SU-DHL-6 (cell line): ENCODE measurements around the gene MARCHF3.
"Not testable (repeated sequence)": the region's sequence is repeated elsewhere in the genome, so short reads cannot be mapped to it uniquely, and the experiment has no call there.

Experiments
- H2AFZ ChIP-seq: fragments of 200-600 bp; sonication (generic); 2 replicates; pipeline ENCODE4 v1.6.1; 2014; ENCODE audit warnings: low read depth, mild to moderate bottlenecking, moderate library complexity, mixed read lengths, antibody characterized with exemption, low read length; ENCODE audit not compliant: severe bottlenecking
- H3F3A ChIP-seq: fragments of 200-600 bp; shearing (Covaris generic); 2 replicates; pipeline ENCODE4 v1.6.0; 2016; ENCODE audit warnings: antibody characterized with exemption, mild to moderate bottlenecking; ENCODE audit not compliant: insufficient read depth
- H3K27ac ChIP-seq: fragments of 200-600 bp; sonication (generic); 2 replicates; pipeline ENCODE4 v1.5.1; 2016; ENCODE audit warnings: low read depth, mild to moderate bottlenecking, low read length, moderate library complexity, mixed read lengths
- H3K27me3 ChIP-seq: fragments of 200-600 bp; sonication (generic), shearing (Covaris generic); 2 replicates; pipeline ENCODE4 v1.6.0; 2014; ENCODE audit warnings: mild to moderate bottlenecking, low read length
- H3K36me3 ChIP-seq: fragments of 200-600 bp; sonication (generic); 2 replicates; pipeline ENCODE4 v1.6.1; 2014; ENCODE audit warnings: mild to moderate bottlenecking, low read length, mixed read lengths
- H3K4me2 ChIP-seq: fragments of 300-600, 200-600 bp; shearing (Covaris generic), sonication (generic); 2 replicates; pipeline ENCODE4 v1.6.0; 2014; ENCODE audit warnings: low read length, low read depth, mild to moderate bottlenecking; ENCODE audit not compliant: poor library complexity, severe bottlenecking
- H3K4me3 ChIP-seq: fragments of 200-600 bp; sonication (generic); 2 replicates; pipeline ENCODE4 v1.5.1; 2014; ENCODE audit warnings: antibody characterized with exemption, low read length, mild to moderate bottlenecking, mixed read lengths; ENCODE audit not compliant: insufficient read depth, poor library complexity, severe bottlenecking
- H3K79me2 ChIP-seq: fragments of 200-600 bp; sonication (generic); 2 replicates; pipeline ENCODE4 v1.6.1; 2014; ENCODE audit warnings: mild to moderate bottlenecking, low read length, moderate library complexity; ENCODE audit not compliant: insufficient read depth
- H3K9ac ChIP-seq: fragments of 200-600 bp; sonication (generic); 2 replicates; pipeline ENCODE4 v1.7.0; 2014; ENCODE audit warnings: mild to moderate bottlenecking, low read length
- H3K9me2 ChIP-seq: fragments of 200-600 bp; sonication (generic); replicated peaks from 2 replicates; pipeline ENCODE4 v1.6.1; 2014; ENCODE audit warnings: low read length; ENCODE audit not compliant: insufficient read depth
- H3K9me3 ChIP-seq: fragments of 200-600 bp; sonication (generic); 2 replicates; pipeline ENCODE4 v1.6.1; 2014; ENCODE audit warnings: low read length, mixed read lengths; ENCODE audit not compliant: insufficient read depth
- H4K20me1 ChIP-seq: fragments of 200-600 bp; sonication (generic); 2 replicates; pipeline ENCODE4 v1.6.1; 2014; ENCODE audit warnings: low read depth, mild to moderate bottlenecking, antibody characterized with exemption, low read length, moderate library complexity, mixed read lengths
- EZH2phosphoT487 ChIP-seq: fragments of 200-600 bp; sonication (generic), shearing (Covaris generic); conservative IDR thresholded peaks from 2 replicates; pipeline ENCODE4 v1.6.1; 2018; ENCODE audit warnings: mild to moderate bottlenecking, antibody characterized with exemption, low read length, moderate library complexity, mixed read lengths
- TF ChIP-seq, protein P1 (sequence below): fragments of 200-600 bp; sonication (generic); IDR thresholded peaks from one replicate; pipeline ENCODE4 v1.5.1; 2017; ENCODE audit warnings: antibody characterized with exemption, mild to moderate bottlenecking, low read length, moderate library complexity; ENCODE audit not compliant: insufficient read depth, poor library complexity, severe bottlenecking

The MARCHF3 gene

GRCh38 chr5:127006744-127007143, 23.6 kb downstream of the MARCHF3 start:
- Histone ChIP-seq H3K9me3 (no peaks in the 10 kb centered on the region), H3K27ac (no peak overlapping the region), H3F3A (no peaks in the 10 kb centered on the region), H3K9ac (no peak overlapping the region), H3K79me2 (no peaks in the 10 kb centered on the region), H4K20me1 (0 out of 2 replicates have a peak, but pooled peaks cover 2% of the 10 kb centered on the region), H3K9me2 (no peaks in the 10 kb centered on the region), H3K27me3 (no peaks in the 10 kb centered on the region), H3K4me2 (no peak overlapping the region), H2AFZ (no peak overlapping the region), H3K4me3 (no peak overlapping the region), H3K36me3 (no peaks in the 10 kb centered on the region)
- TF ChIP-seq EZH2phosphoT487, result no peak
- TF ChIP-seq, protein P1, sequence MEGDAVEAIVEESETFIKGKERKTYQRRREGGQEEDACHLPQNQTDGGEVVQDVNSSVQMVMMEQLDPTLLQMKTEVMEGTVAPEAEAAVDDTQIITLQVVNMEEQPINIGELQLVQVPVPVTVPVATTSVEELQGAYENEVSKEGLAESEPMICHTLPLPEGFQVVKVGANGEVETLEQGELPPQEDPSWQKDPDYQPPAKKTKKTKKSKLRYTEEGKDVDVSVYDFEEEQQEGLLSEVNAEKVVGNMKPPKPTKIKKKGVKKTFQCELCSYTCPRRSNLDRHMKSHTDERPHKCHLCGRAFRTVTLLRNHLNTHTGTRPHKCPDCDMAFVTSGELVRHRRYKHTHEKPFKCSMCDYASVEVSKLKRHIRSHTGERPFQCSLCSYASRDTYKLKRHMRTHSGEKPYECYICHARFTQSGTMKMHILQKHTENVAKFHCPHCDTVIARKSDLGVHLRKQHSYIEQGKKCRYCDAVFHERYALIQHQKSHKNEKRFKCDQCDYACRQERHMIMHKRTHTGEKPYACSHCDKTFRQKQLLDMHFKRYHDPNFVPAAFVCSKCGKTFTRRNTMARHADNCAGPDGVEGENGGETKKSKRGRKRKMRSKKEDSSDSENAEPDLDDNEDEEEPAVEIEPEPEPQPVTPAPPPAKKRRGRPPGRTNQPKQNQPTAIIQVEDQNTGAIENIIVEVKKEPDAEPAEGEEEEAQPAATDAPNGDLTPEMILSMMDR, result no peak

DNA sequence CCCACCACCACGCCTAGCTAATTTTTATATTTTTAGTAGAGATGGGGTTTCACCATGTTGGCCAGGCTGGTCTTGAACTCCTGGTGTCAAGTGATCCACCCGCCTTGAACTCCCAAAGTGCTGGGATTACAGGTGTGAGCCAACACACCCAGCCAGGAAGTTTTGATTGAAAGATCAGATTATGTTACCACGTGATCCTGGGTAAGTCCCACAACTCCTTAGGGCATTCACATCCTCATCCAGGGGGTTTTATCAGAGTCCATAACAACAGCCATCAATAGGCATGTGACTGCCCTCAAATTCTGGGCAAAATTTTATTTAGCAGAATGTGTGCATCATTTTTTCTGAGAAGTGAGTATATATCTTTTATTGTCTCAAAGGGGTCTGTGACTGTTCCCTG, 25.1 kb downstream of the MARCHF3 start:
- not testable (repeated sequence) for H3K9ac ChIP-seq, H3K9me3 ChIP-seq, H3K79me2 ChIP-seq, H3K4me3 ChIP-seq, H3K27ac ChIP-seq, H3K9me2 ChIP-seq, H3K4me2 ChIP-seq, H3K36me3 ChIP-seq, H4K20me1 ChIP-seq, H3F3A ChIP-seq, H2AFZ ChIP-seq, H3K27me3 ChIP-seq

- Histone ChIP-seq H3K9me2 (no peaks in the 10 kb centered on the region), H2AFZ (no peak overlapping the region), H3K9ac (no peak overlapping the region), H3K4me3 (no peak overlapping the region), H4K20me1 (0 out of 2 replicates have a peak, but pooled peaks cover 2% of the 10 kb centered on the region), H3K9me3 (no peaks in the 10 kb centered on the region), H3K36me3 (no peaks in the 10 kb centered on the region), H3F3A (no peaks in the 10 kb centered on the region), H3K27ac (no peak overlapping the region), H3K79me2 (no peaks in the 10 kb centered on the region), H3K4me2 (no peak overlapping the region), H3K27me3 (no peaks in the 10 kb centered on the region)
- TF ChIP-seq, protein P1, result no peak
- TF ChIP-seq EZH2phosphoT487, result no peak
Measured at GRCh38 chr5:127004721-127005120, 25.6 kb downstream of the MARCHF3 start.

DNA sequence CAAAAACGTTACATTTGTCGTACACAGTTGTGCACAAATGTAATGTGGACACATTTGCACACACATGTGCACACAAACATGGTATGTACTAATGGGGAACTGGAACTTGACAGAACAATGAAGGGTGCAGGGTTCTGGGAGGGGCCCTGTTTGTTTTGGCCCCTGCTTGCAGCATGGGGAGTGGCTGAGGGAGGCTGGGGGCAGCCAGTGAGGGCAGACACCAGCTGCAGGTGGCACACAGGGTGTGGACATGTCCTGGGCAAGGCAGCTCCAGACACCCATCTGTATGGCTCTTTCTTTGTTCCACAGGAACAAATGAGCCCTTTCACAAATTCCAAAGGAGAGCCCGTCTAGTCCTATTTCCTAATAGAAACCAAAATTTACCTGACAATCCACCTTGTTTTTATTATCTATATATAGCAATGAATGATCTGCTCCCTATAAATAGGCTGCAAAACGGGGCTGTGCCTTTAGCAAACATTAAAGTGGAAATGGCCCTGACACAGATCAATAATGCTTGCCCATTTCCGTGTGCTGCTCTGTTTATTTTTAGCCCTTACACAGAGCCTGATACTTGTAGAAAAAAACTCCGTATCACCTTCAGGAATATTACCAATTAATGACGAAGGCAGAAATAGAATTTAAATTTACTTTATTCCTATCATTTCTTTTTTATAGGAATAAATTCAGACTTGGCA, 26.4 kb downstream of the MARCHF3 start:
- Histone ChIP-seq H3K9me3 (no peaks in the 10 kb centered on the region), H3K4me3 (no peak overlapping the region), H3F3A (no peaks in the 10 kb centered on the region), H3K27ac (no peak overlapping the region), H4K20me1 (0 out of 2 replicates have a peak, but pooled peaks cover 2% of the 10 kb centered on the region), H3K9me2 (no peaks in the 10 kb centered on the region), H3K4me2 (no peak overlapping the region), H3K36me3 (no peaks in the 10 kb centered on the region), H3K9ac (no peak overlapping the region), H3K79me2 (no peaks in the 10 kb centered on the region), H3K27me3 (no peaks in the 10 kb centered on the region), H2AFZ (no peak overlapping the region)
- TF ChIP-seq, protein P1, result no peak
- TF ChIP-seq EZH2phosphoT487, result no peak
